ENCODE results near the gene TBRG4.

GRCh38 chr7:45104844-45105587 lies 6.5 kb downstream of the TBRG4 start:
- no peak for TF ChIP-seq EZH2 (IDR thresholded peaks at IDR 0.05; ENCODE audit: low read length, unreplicated experiment)
- TF ChIP-seq CTCF (conservative IDR thresholded peaks at IDR 0.05; ENCODE audit: low read depth, low read length), result no peak
- TF ChIP-seq EZH2phosphoT487 (IDR thresholded peaks at IDR 0.05; ENCODE audit: borderline replicate concordance, low read length), result no peak
